Common myeloid progenitor, CD34-positive (primary cell): Measurements from ENCODE around the gene PLA2G2D.

ENCODE experiments used
- CTCF ChIA-PET: fragments of 350-600 bp; sonication (Branson Sonifier 250); formaldehyde crosslinking; loops from one replicate; lab custom pipeline; 2021; ENCODE audit warnings: antibody characterized with exemption; lab: Charles Lee
- POLR2A ChIA-PET: fragments of 350-600 bp; sonication (Branson Sonifier 250); formaldehyde crosslinking; loops from one replicate; lab custom pipeline; 2021; ENCODE audit warnings: antibody characterized with exemption; lab: Charles Lee
- DNase-seq, 3 donors: peaks; one replicate each; pipeline versions ENCODE4 v3.0.0 to v3.0.0-alpha.2; 2013
- H3K27ac ChIP-seq, 2 experiments: 1 replicate in 1 of 2; 2 replicates in 1 of 2; pipeline ENCODE4 v1.7.0; 2013; ENCODE audit warnings: inconsistent platforms in 2 of 2, low read length in 2 of 2, mild to moderate bottlenecking in 2 of 2, low read depth in 1 of 2, moderate library complexity in 1 of 2; ENCODE audit not compliant: severe bottlenecking in 2 of 2, insufficient read depth in 1 of 2, poor library complexity in 1 of 2
- H3K27me3 ChIP-seq, 5 experiments: replicated peaks in 2 of 5; 1 replicate in 3 of 5; 2 replicates in 2 of 5; pipeline versions ENCODE4 v1.6.1 to v1.7.0; 2013; ENCODE audit warnings: low read length in 4 of 5, mild to moderate bottlenecking in 2 of 5, moderate library complexity in 2 of 5, inconsistent platforms in 1 of 5; ENCODE audit not compliant: insufficient read depth in 5 of 5, control insufficient read depth in 4 of 5
- H3K36me3 ChIP-seq, 4 experiments: 1 replicate in 2 of 4; 2 replicates in 2 of 4; pipeline versions ENCODE4 v1.6.1 to v1.7.0; 2013; ENCODE audit warnings: low read length in 3 of 4, control low read depth in 1 of 4, mild to moderate bottlenecking in 1 of 4; ENCODE audit not compliant: control insufficient read depth in 4 of 4, insufficient read depth in 4 of 4
- H3K4me1 ChIP-seq, 4 experiments: 1 replicate in 3 of 4; 2 replicates in 1 of 4; pipeline versions ENCODE4 v1.6.1 to v1.7.1; 2013; ENCODE audit warnings: low read length in 3 of 4, mild to moderate bottlenecking in 3 of 4, control low read depth in 1 of 4, inconsistent platforms in 1 of 4, moderate library complexity in 1 of 4; ENCODE audit not compliant: control insufficient read depth in 4 of 4, insufficient read depth in 4 of 4; ENCODE audit errors: control extremely low read depth in 1 of 4
- H3K4me3 ChIP-seq, 7 experiments: 1 replicate in 4 of 7; 2 replicates in 3 of 7; pipeline versions ENCODE4 v1.5.1 to v1.7.0; 2013; ENCODE audit warnings: mild to moderate bottlenecking in 7 of 7, low read length in 6 of 7, moderate library complexity in 6 of 7, inconsistent platforms in 2 of 7, low read depth in 2 of 7, control low read depth in 1 of 7; ENCODE audit not compliant: insufficient read depth in 4 of 7, control insufficient read depth in 1 of 7; ENCODE audit errors: extremely low read depth in 1 of 7
- H3K9me3 ChIP-seq, 5 experiments: 1 replicate in 4 of 5; 2 replicates in 1 of 5; pipeline versions ENCODE4 v1.6.1 to v1.7.1; 2013; ENCODE audit warnings: low read length in 4 of 5, mild to moderate bottlenecking in 2 of 5, inconsistent platforms in 1 of 5, low read depth in 1 of 5, moderate library complexity in 1 of 5; ENCODE audit not compliant: control insufficient read depth in 4 of 5, insufficient read depth in 2 of 5; ENCODE audit errors: control extremely low read depth in 1 of 5
- WGBS: methylation state at CpG from one replicate; pipeline ENCODE4 v1.1.5; 2013; ENCODE audit not compliant: insufficient coverage; 5-methylcytosine and 5-hydroxymethylcytosine counted together

PLA2G2D gene

GRCh38 chr1:20108366-20109123 is 10.8 kb downstream of the PLA2G2D start:
- no peaks in the 10 kb centered on the region for H3K4me1 ChIP-seq
- H3K36me3 ChIP-seq: no peaks in the 10 kb centered on the region
- 68% methylated on average over 2 of the region's 5 CpGs for WGBS
- no peak overlapping the region for H3K4me3 ChIP-seq
- no peaks in the 10 kb centered on the region for H3K9me3 ChIP-seq
- peaks cover 0 to 13% (median 0%) of the 10 kb centered on the region in 5 experiments for H3K27me3 ChIP-seq
- ChIA-PET POLR2A (no interaction called here), CTCF (no interaction called here)
- DNase-seq: no peak
- no peak overlapping the region for H3K27ac ChIP-seq

DNA sequence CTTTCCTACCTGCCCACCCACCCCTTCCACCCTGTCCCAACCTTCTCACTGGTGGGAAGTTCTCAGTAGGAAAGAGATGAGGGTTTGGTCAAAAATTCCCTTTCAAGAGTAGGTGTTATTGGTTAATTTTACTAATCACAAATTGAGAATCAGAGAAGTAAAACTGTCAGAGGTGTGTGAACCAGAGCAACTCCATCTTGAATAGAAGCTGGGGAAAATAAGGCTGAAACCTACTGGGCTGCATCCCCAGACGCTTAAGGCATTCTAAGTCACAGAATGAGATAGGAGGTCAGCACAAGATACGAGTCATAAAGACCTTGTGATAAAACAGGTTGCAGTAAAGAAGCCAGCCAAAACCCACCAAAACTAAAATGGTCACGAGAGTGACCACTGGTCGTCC is 11.5 kb downstream of the PLA2G2D start:
- no peak overlapping the region for H3K27ac ChIP-seq
- POLR2A ChIA-PET: no interaction called here
- no peaks in the 10 kb centered on the region for H3K36me3 ChIP-seq
- H3K9me3 ChIP-seq: no peaks in the 10 kb centered on the region
- H3K4me1 ChIP-seq: no peaks in the 10 kb centered on the region
- WGBS: 100% methylated on average over 4 of the region's 4 CpGs
- no peak overlapping the region for H3K4me3 ChIP-seq
- no peak for DNase-seq
- H3K27me3 ChIP-seq: peaks cover 0 to 16% (median 0%) of the 10 kb centered on the region in 5 experiments
- CTCF ChIA-PET: no interaction called here

- Histone ChIP-seq H3K9me3 (no peaks in the 10 kb centered on the region), H3K36me3 (no peaks in the 10 kb centered on the region), H3K27me3 (peaks cover 0 to 16% (median 0%) of the 10 kb centered on the region in 5 experiments), H3K4me3 (no peak overlapping the region), H3K4me1 (no peaks in the 10 kb centered on the region), H3K27ac (no peak overlapping the region)
- WGBS: 64% methylated on average over 2 of the region's 4 CpGs
- ChIA-PET POLR2A (no interaction called here), CTCF (no interaction called here)
- no peak for DNase-seq
Observed at GRCh38 chr1:20107351-20107750, 12.0 kb downstream of the PLA2G2D start.

GRCh38 chr1:20105856-20106255 is 13.5 kb downstream of the PLA2G2D start:
- WGBS: 90% methylated on average over 1 of the region's 1 CpG
- CTCF ChIA-PET: no interaction called here
- no peak for DNase-seq

DNA sequence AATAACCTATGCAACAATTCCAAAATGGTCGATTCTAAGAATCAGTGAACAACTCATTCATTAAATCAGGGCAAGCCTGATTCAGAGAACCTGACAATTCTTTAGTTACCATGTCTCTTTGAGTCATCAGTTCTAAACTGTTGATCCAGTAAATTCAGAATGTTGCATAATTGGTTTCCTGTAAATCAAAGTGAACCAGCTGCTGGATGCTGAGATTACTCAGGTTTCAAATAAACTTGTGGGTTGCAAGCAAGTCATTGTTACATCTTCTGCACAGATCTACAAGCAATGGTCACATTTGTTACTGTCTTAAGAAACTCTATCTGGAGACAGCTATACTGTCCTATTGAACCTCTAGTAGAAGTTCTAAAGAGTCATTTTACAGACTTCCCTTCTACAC is 16.5 kb downstream of the PLA2G2D start:
- ChIA-PET CTCF (interaction anchor here (1.2 to 1.3 kb wide), 2 partner anchors 86 to 93 kb away, joined by 3 to 5 read pairs; no protein-coding TSS in a partner anchor), POLR2A (no interaction called here)
- no peaks in the 10 kb centered on the region for H3K36me3 ChIP-seq
- H3K27ac ChIP-seq: no peak overlapping the region
- no peaks in the 10 kb centered on the region for H3K4me1 ChIP-seq
- peaks cover 0 to 20% (median 0%) of the 10 kb centered on the region in 5 experiments for H3K27me3 ChIP-seq
- peak in 1 of 3 donors; percentile 22 for DNase-seq
- WGBS: 100% methylated on average over 1 of the region's 1 CpG
- no peak overlapping the region for H3K4me3 ChIP-seq
- H3K9me3 ChIP-seq: no peaks in the 10 kb centered on the region

More at GRCh38 chr1:20105856-20106255, 13.5 kb downstream of the PLA2G2D start:
- Histone ChIP-seq H3K4me1 (no peaks in the 10 kb centered on the region), H3K27ac (no peak overlapping the region), H3K9me3 (no peaks in the 10 kb centered on the region), H3K27me3 (peaks cover 0 to 16% (median 0%) of the 10 kb centered on the region in 5 experiments), H3K36me3 (no peaks in the 10 kb centered on the region), H3K4me3 (no peak overlapping the region)
- POLR2A ChIA-PET: no interaction called here

GRCh38 chr1:20100632-20101355 is 18.5 kb downstream of the PLA2G2D start:
- DNase-seq: peak; percentile 42 to 71 (median 67)
- 43% methylated on average over 14 of the region's 14 CpGs for WGBS
- Histone ChIP-seq H3K4me1 (no peaks in the 10 kb centered on the region), H3K4me3 (no peak overlapping the region), H3K9me3 (peaks cover 0 to 2% (median 0%) of the 10 kb centered on the region in 5 experiments), H3K27ac (no peak overlapping the region), H3K36me3 (no peaks in the 10 kb centered on the region), H3K27me3 (peaks cover 0 to 9% (median 0%) of the 10 kb centered on the region in 5 experiments)
- POLR2A ChIA-PET: no interaction called here
- CTCF ChIA-PET: interaction anchor here (0.7 to 2.1 kb wide), 5 partner anchors 52 to 101 kb away, joined by 3 to 10 read pairs (median 4); no protein-coding TSS in a partner anchor

DNA sequence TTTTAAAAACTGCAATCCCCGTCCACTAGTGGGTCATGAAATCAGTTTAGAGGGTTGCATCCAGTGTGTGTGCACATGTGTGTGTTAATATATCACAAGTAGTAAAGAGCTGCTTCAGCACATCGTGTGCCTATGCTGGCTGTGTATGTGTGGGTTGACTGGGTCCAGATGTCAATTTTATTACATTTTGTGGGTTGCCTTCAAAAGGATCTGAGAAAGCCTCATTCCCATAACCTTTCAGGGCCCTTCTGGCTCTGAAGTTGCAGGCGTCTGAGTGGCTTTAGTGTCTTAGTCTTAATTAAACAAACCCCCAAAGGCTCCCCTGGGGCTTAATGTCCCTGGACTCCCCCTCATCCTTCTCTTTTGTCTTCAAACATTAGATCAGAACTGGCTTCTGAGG is 19.8 kb downstream of the PLA2G2D start:
- Histone ChIP-seq H3K36me3 (no peaks in the 10 kb centered on the region), H3K9me3 (peaks cover 0 to 2% (median 0%) of the 10 kb centered on the region in 5 experiments), H3K27ac (no peak overlapping the region), H3K4me3 (no peak overlapping the region), H3K27me3 (peaks cover 0 to 12% (median under 1%) of the 10 kb centered on the region in 5 experiments), H3K4me1 (no peaks in the 10 kb centered on the region)
- WGBS: 100% methylated on average over 2 of the region's 3 CpGs
- ChIA-PET CTCF (interaction anchor here (1.3 to 2.1 kb wide), 2 partner anchors 53 to 96 kb away, joined by 5 to 10 read pairs; no protein-coding TSS in a partner anchor), POLR2A (no interaction called here)
- DNase-seq: no peak
